Measurements from ENCODE around the gene RAD51AP2. TPM values are rescaled to one million over a fixed set of nuclear protein-coding genes. Genes with fewer than 3 reads are reported as not detected.

The RAD51AP2 gene
- total and polyA plus RNA-seq, 10 of the 15 experiments (the other 5 are each of a cell fraction or from before 2014, with no cell fraction given), result under 0.01 to 0.02 TPM; not detected in 8

- TF ChIP-seq CUX1 (IDR thresholded peaks at IDR 0.05; ENCODE audit: insufficient replicate concordance, low read depth, low read length), result no peak
- no peak for TF ChIP-seq GABPA (IDR thresholded peaks at IDR 0.05; ENCODE audit: low read depth)
- no peak for TF ChIP-seq PRDM15 (CRISPR knock-in tag; IDR thresholded peaks at IDR 0.05)
- no peak for TF ChIP-seq GATAD2B (conservative IDR thresholded peaks at IDR 0.05; ENCODE audit: low read depth)
Observed at GRCh38 chr2:17557596-17557995, 39.4 kb upstream of the RAD51AP2 start (continued).
